K562 (cell line): ENCODE results near the gene SASH3. TPM values are rescaled to one million over a fixed set of nuclear protein-coding genes. Genes with fewer than 3 reads are reported as not detected.

ENCODE experiments used
- ATAC-seq: fragments of 200-7000 bp; cut with Tn5 transposase; 3 replicates; pipeline ENCODE4 v1.9.1; 2020; ENCODE audit warnings: moderate library complexity
- BruUV-seq: library from RNA; stranded (reverse); fragments of 400-500 nt; replicated peaks from 2 replicates; lab custom pipeline; 2021; lab: Mats Ljungman, UMichigan
- CTCF ChIA-PET: fragments of 300-600 bp; formaldehyde crosslinking; extraction: SDS; loops from one replicate; lab custom pipeline; 2021; ENCODE audit warnings: low intra/inter-chr PET ratio; lab: Yijun Ruan, JAX
- POLR2A ChIA-PET: fragments of 300-600, 350-650 bp; sonication (Branson Sonifier 250); formaldehyde crosslinking; extraction: SDS; loops from one replicate; lab custom pipeline; 2021; ENCODE audit warnings: antibody characterized with exemption, inconsistent platforms; lab: Yijun Ruan, JAX
- DNase-seq, 4 experiments: peaks; one replicate each; pipeline versions ENCODE4 v3.0.0 to v3.0.0-alpha.2; 2011 to 2018; ENCODE audit warnings: low spot score in 3 of 4, mixed read lengths in 3 of 4; ENCODE audit errors: extremely low read depth in 1 of 4
- FAIRE-seq: peaks from 2 replicates; lab custom pipeline; 2011; peaks lifted over from hg19 to GRCh38; lab: Jason Lieb, UNC
- H2AFZ ChIP-seq: 2 replicates; pipeline ENCODE4 v1.6.0; 2011; ENCODE audit warnings: low read depth, low read length, control low read depth, inconsistent platforms
- H3K27ac ChIP-seq: fragments of 200-600 bp; 3 replicates; pipeline ENCODE4 v1.8.0; 2011; ENCODE audit warnings: low read depth, mild to moderate bottlenecking, control low read depth, inconsistent platforms, low read length, moderate library complexity, mixed read lengths; ENCODE audit errors: extremely low read depth
- H3K27me3 ChIP-seq, 2 experiments: fragments of 300-600 bp in 1 of 2; 2 replicates in 1 of 2; 3 replicates in 1 of 2; pipeline versions ENCODE4 v1.6.0 to v1.8.0; 2011; ENCODE audit warnings: inconsistent platforms in 2 of 2, low read length in 2 of 2, mild to moderate bottlenecking in 1 of 2, mixed read lengths in 1 of 2, moderate library complexity in 1 of 2; ENCODE audit not compliant: control insufficient read depth in 2 of 2, insufficient read depth in 2 of 2
- H3K36me3 ChIP-seq: fragments of 300-600 bp; 3 replicates; pipeline ENCODE4 v1.8.0; 2011; ENCODE audit warnings: mild to moderate bottlenecking, low read length, inconsistent platforms; ENCODE audit not compliant: control insufficient read depth, insufficient read depth
- H3K4me1 ChIP-seq, 2 experiments: fragments of 200-600 bp in 1 of 2; replicated peaks in 1 of 2; 2 replicates in 1 of 2; 3 replicates in 1 of 2; pipeline versions ENCODE4 v1.5.1 to v1.8.0; 2011; ENCODE audit warnings: inconsistent platforms in 2 of 2, low read length in 2 of 2, mild to moderate bottlenecking in 1 of 2, mixed read lengths in 1 of 2, moderate library complexity in 1 of 2; ENCODE audit not compliant: control insufficient read depth in 2 of 2, insufficient read depth in 2 of 2
- H3K4me2 ChIP-seq: 2 replicates; pipeline ENCODE4 v1.6.1; 2011; ENCODE audit warnings: low read length, control low read depth, inconsistent platforms, mixed read lengths; ENCODE audit not compliant: insufficient read depth
- H3K4me3 ChIP-seq: fragments of 200-600 bp; sonication (generic), shearing (Covaris generic); 2 replicates; pipeline ENCODE4 v1.5.1; 2016; ENCODE audit warnings: control low read depth, inconsistent platforms
- H3K79me2 ChIP-seq: fragments of 200-600 bp; 3 replicates; pipeline ENCODE4 v1.8.0; 2011; ENCODE audit warnings: low read length, inconsistent platforms; ENCODE audit not compliant: control insufficient read depth, insufficient read depth
- H3K9ac ChIP-seq, 2 experiments: 2 replicates each; pipeline versions ENCODE4 v1.6.0 to v1.6.1; 2011; ENCODE audit warnings: low read depth in 2 of 2, low read length in 2 of 2, control low read depth in 1 of 2, inconsistent platforms in 1 of 2, mild to moderate bottlenecking in 1 of 2, mixed read lengths in 1 of 2; ENCODE audit not compliant: insufficient read depth in 1 of 2
- H3K9me1 ChIP-seq: one replicate; pipeline ENCODE4 v1.6.0; 2011; ENCODE audit warnings: inconsistent platforms, mild to moderate bottlenecking, low read length, moderate library complexity; ENCODE audit not compliant: control insufficient read depth, insufficient read depth
- H3K9me3 ChIP-seq: replicated peaks from 2 replicates; pipeline ENCODE4 v1.5.1; 2011; ENCODE audit warnings: low read depth, low read length, inconsistent platforms; ENCODE audit not compliant: control insufficient read depth, insufficient read depth
- H4K20me1 ChIP-seq: replicated peaks from 2 replicates; pipeline ENCODE4 v1.6.1; 2011; ENCODE audit warnings: low read length, inconsistent platforms, mixed read lengths; ENCODE audit not compliant: control insufficient read depth, insufficient read depth
- ILF3 ChIP-seq: fragments of 450-650 bp; IDR thresholded peaks from 2 replicates; pipeline ENCODE4 v1.6.1; 2018; ENCODE audit warnings: antibody characterized with exemption, mild to moderate bottlenecking, moderate library complexity, borderline replicate concordance
- MEIS2 ChIP-seq: fragments of 450-650 bp; IDR thresholded peaks from 2 replicates; pipeline ENCODE4 v1.6.1; 2014; ENCODE audit warnings: mild to moderate bottlenecking; ENCODE audit not compliant: partially characterized antibody
- NR2C2 ChIP-seq, 2 experiments: fragments of 200-800 bp in 1 of 2; sonication (Bioruptor generic) in 1 of 2; sonication (generic) in 1 of 2; formaldehyde crosslinking in 1 of 2; IDR thresholded peaks; 2 replicates each; pipeline versions ENCODE4 v1.6.1 to v1.8.0; 2016 to 2022; ENCODE audit warnings: mild to moderate bottlenecking in 1 of 2, missing compliant biosample characterization in 1 of 2, missing genetic modification characterization in 1 of 2, missing genetic modification reagents in 1 of 2
- SREBF2 ChIP-seq: sonication (generic); formaldehyde crosslinking; IDR thresholded peaks from 2 replicates; pipeline ENCODE4 v1.4.0; 2020; ENCODE audit warnings: mild to moderate bottlenecking, missing genetic modification reagents
- ZBTB33 ChIP-seq: sonication (generic); formaldehyde crosslinking; IDR thresholded peaks from 2 replicates; pipeline ENCODE4 v1.8.1; 2023; ENCODE audit warnings: mild to moderate bottlenecking, missing genetic modification reagents
- ZNF143 ChIP-seq: sonication (generic); formaldehyde crosslinking; IDR thresholded peaks from 2 replicates; pipeline ENCODE4 v1.9.0; 2022; ENCODE audit warnings: mild to moderate bottlenecking, missing genetic modification reagents
- ZNF280B ChIP-seq: fragments of 250-450 bp; sonication (Bioruptor Pico); IDR thresholded peaks from 2 replicates; pipeline ENCODE4 v1.5.1; 2021; ENCODE audit warnings: mild to moderate bottlenecking
- ZNF324 ChIP-seq: fragments of 250-450 bp; sonication (Bioruptor Pico); IDR thresholded peaks from 2 replicates; pipeline ENCODE4 v1.4.0; 2020; ENCODE audit warnings: mild to moderate bottlenecking
- ZNF639 ChIP-seq, 2 experiments: fragments of 200-800 bp in 1 of 2; sonication (Bioruptor generic) in 1 of 2; sonication (generic) in 1 of 2; formaldehyde crosslinking in 1 of 2; IDR thresholded peaks in 1 of 2; conservative IDR thresholded peaks in 1 of 2; 2 replicates each; pipeline versions ENCODE4 v1.5.0 to v1.6.1; 2016 to 2020; ENCODE audit warnings: missing compliant biosample characterization in 1 of 2, missing genetic modification characterization in 1 of 2, missing genetic modification reagents in 1 of 2
- ZNF699 ChIP-seq: fragments of 250-450 bp; sonication (Bioruptor Pico); IDR thresholded peaks from 2 replicates; pipeline ENCODE4 v1.8.0; 2021; ENCODE audit warnings: mild to moderate bottlenecking, moderate library complexity; ENCODE audit not compliant: insufficient replicate concordance
- WGBS: fragments of 100-300 bp; shearing (Covaris generic); methylation state at CpG from one replicate; pipeline ENCODE4 v1.1.6; 2016; ENCODE audit warnings: low coverage, mixed read lengths; ENCODE audit not compliant: insufficient coverage; ENCODE audit errors: missing lambda C conversion rate; 5-methylcytosine and 5-hydroxymethylcytosine counted together
- in situ Hi-C: fragments of 300-500 bp; cut with MboI; formaldehyde crosslinking; loops from 4 replicates; pipeline ENCODE4 v1.15.0; 2018; ENCODE audit warnings: inconsistent platforms, mixed read lengths
- intact Hi-C: fragments of 100-400 bp; cut with micrococcal nuclease; formaldehyde crosslinking; loops from 2 replicates; pipeline ENCODE4 v1.14.2; 2022
- polyA plus RNA-seq, 8 experiments: library from polyadenylated mRNA; depleted of rRNA in 4 of 8; stranded (reverse) in 5 of 8; unstranded in 3 of 8; fragments of >200 nt; fragmentation: Nextera tagmentation in 2 of 8; fragmentation: Illumina TruSeq in 1 of 8; extraction: Ambion mirVana in 2 of 8; extraction: Trizol in 1 of 8; gene quantifications; 2 replicates each; pipeline versions ENCODE4 v1.2.1 to v1.2.3, GENCODE V29; 2011 to 2014; ENCODE audit warnings: inconsistent platforms in 1 of 8, missing spikeins in 1 of 8
- total RNA-seq, 7 experiments: library from RNA; depleted of rRNA in 6 of 7; stranded (reverse); fragments of >200 nt in 6 of 7; fragmentation: Illumina TruSeq in 2 of 7; extraction: Trizol in 2 of 7; gene quantifications; 2 replicates each; pipeline versions ENCODE4 v1.2.1 to v1.2.3, GENCODE V29; 2011 to 2021; ENCODE audit warnings: low replicate concordance in 1 of 7

Gene SASH3
- total and polyA plus RNA-seq, 9 of the 15 experiments (the other 6 are each of a cell fraction or from before 2014, with no cell fraction given), result 0.03 to 0.72 (median 0.08) TPM

- no peaks in the 10 kb centered on the region for H3K9me3 ChIP-seq
- TF ChIP-seq NR2C2 (CRISPR knock-in tag; IDR thresholded peaks at IDR 0.05), result no peak
- TF ChIP-seq NR2C2 (tag; IDR thresholded peaks at IDR 0.05), result peak; percentile 24; the same call in 1 of the 2 replicates
- peak; percentile 47 for TF ChIP-seq MEIS2
- TF ChIP-seq ILF3, result no peak
- TF ChIP-seq SREBF2 (CRISPR knock-in tag), result no peak
- TF ChIP-seq, all 486 proteins: peak for 2
- Histone ChIP-seq H3K4me2 (no peak overlapping the region), H2AFZ (no peak overlapping the region), H3K9me1 (no peaks in the 10 kb centered on the region), H3K79me2 (no peaks in the 10 kb centered on the region), H3K9ac (no peak overlapping the region), H4K20me1 (no peaks in the 10 kb centered on the region), H3K27me3 (no peaks in the 10 kb centered on the region; a peak in 3 of 5 replicates), H3K36me3 (no peaks in the 10 kb centered on the region), H3K4me1 (no peaks in the 10 kb centered on the region; a peak in 1 of 5 replicates), H3K4me3 (no peak overlapping the region), H3K27ac (no peak overlapping the region)
- CTCF ChIA-PET, result no interaction called here
- DNase-seq (no peak), FAIRE-seq (no peak), ATAC-seq (no peak)
- POLR2A ChIA-PET, result no interaction called here
- BruUV-seq, result no TSS peak
- intact Hi-C loops (no loop called here), in situ Hi-C loops (no loop called here)
- 0% methylated on average over 2 of the region's 2 CpGs for WGBS
These were observed 48.5 kb upstream of the SASH3 start for GRCh38 chrX:129731228-129731627.

GRCh38 chrX:129732857-129733256 lies 46.9 kb upstream of the SASH3 start:
- intact Hi-C loops (no loop called here), in situ Hi-C loops (no loop called here)
- no peak for DNase-seq
- Histone ChIP-seq H3K9me3 (no peaks in the 10 kb centered on the region), H3K36me3 (no peaks in the 10 kb centered on the region), H3K9ac (no peak overlapping the region), H3K27me3 (peaks cover 0 to 5% of the 10 kb centered on the region in 2 experiments; a peak in 4 of 5 replicates), H2AFZ (no peak overlapping the region), H3K9me1 (no peaks in the 10 kb centered on the region), H4K20me1 (no peaks in the 10 kb centered on the region), H3K79me2 (no peaks in the 10 kb centered on the region), H3K4me3 (no peak overlapping the region), H3K4me1 (no peaks in the 10 kb centered on the region; a peak in 2 of 5 replicates), H3K27ac (no peak overlapping the region), H3K4me2 (no peak overlapping the region)
- BruUV-seq, result no TSS peak
- no peak for FAIRE-seq
- 8% methylated on average over 2 of the region's 2 CpGs for WGBS
- POLR2A ChIA-PET, result interaction anchor here (0.6 kb wide), 1 partner anchor 198 kb away, joined by 3 read pairs; no protein-coding TSS in a partner anchor
- ATAC-seq, result no peak
- CTCF ChIA-PET, result no interaction called here
- TF ChIP-seq ZNF143 (CRISPR knock-in tag), result no peak
- TF ChIP-seq ZNF280B (CRISPR knock-in tag), result no peak
- no peak for TF ChIP-seq ZNF324 (CRISPR knock-in tag)
- no peak for TF ChIP-seq ZNF639 (CRISPR knock-in tag; conservative IDR thresholded peaks at IDR 0.05 in 1 of 2, IDR thresholded peaks at IDR 0.05 in 1 of 2)
- TF ChIP-seq ZBTB33 (CRISPR knock-in tag), result no peak
- no peak for TF ChIP-seq ZNF699 (CRISPR knock-in tag)
